HepG2 (cell line): ENCODE data around the gene CCDC57. TPM values are rescaled to one million over a fixed set of nuclear protein-coding genes. Genes with fewer than 3 reads are reported as not detected.
A peak's percentile ranks its signal among the peaks of the same experiment; 100 is the strongest.

Experiments used
- ATAC-seq: fragments of 200-7000 bp; cut with Tn5 transposase; 3 replicates; pipeline ENCODE4 v1.9.1; 2020; ENCODE audit warnings: mild to moderate bottlenecking, moderate library complexity
- BruUV-seq: library from RNA; stranded (reverse); fragments of 400-500 nt; replicated peaks from 2 replicates; lab custom pipeline; 2021; lab: Mats Ljungman, UMichigan
- CTCF ChIA-PET: fragments of 300-600 bp; formaldehyde crosslinking; extraction: SDS; loops from one replicate; lab custom pipeline; 2021; ENCODE audit warnings: low total read pairs, inconsistent platforms, low intra/inter-chr PET ratio; lab: Yijun Ruan, JAX
- POLR2A ChIA-PET: fragments of 350-600 bp; sonication (Branson Sonifier 250); formaldehyde crosslinking; loops from one replicate; lab custom pipeline; 2020; ENCODE audit warnings: antibody characterized with exemption, inconsistent platforms; lab: Yijun Ruan, JAX
- DNase-seq: peaks from one replicate; pipeline ENCODE4 v3.0.0-alpha.2; 2015; ENCODE audit warnings: low spot score
- FAIRE-seq: peaks from 3 replicates; lab custom pipeline; 2011; peaks lifted over from hg19 to GRCh38; lab: Jason Lieb, UNC
- H2AFZ ChIP-seq: one replicate; pipeline ENCODE4 v1.6.1; 2011; ENCODE audit warnings: low read length, inconsistent platforms
- H3K27ac ChIP-seq: fragments of 300-600 bp; 3 replicates; pipeline ENCODE4 v1.8.0; 2011; ENCODE audit warnings: mixed run types, mild to moderate bottlenecking, mixed read lengths, low read length, inconsistent platforms; ENCODE audit not compliant: insufficient read depth; ENCODE audit errors: extremely low read length
- H3K27me3 ChIP-seq, 2 experiments: fragments of 200-600 bp in 1 of 2; 2 replicates in 1 of 2; 3 replicates in 1 of 2; pipeline versions ENCODE4 v1.6.0 to v1.8.0; 2011; ENCODE audit warnings: low read length in 2 of 2, mild to moderate bottlenecking in 2 of 2, moderate library complexity in 2 of 2, inconsistent platforms in 1 of 2; ENCODE audit not compliant: insufficient read depth in 2 of 2, control insufficient read depth in 1 of 2
- H3K36me3 ChIP-seq, 2 experiments: fragments of 200-600 bp in 1 of 2; replicated peaks in 1 of 2; 2 replicates in 1 of 2; 3 replicates in 1 of 2; pipeline versions ENCODE4 v1.5.1 to v1.8.0; 2011; ENCODE audit warnings: low read length in 2 of 2, inconsistent platforms in 1 of 2; ENCODE audit not compliant: insufficient read depth in 2 of 2, control insufficient read depth in 1 of 2
- H3K4me1 ChIP-seq: 2 replicates; pipeline ENCODE4 v1.5.1; 2012; ENCODE audit warnings: low read length, inconsistent platforms; ENCODE audit not compliant: insufficient read depth
- H3K4me2 ChIP-seq: 2 replicates; pipeline ENCODE4 v1.6.0; 2011; ENCODE audit warnings: low read depth, low read length, inconsistent platforms
- H3K4me3 ChIP-seq, 3 experiments: fragments of 200-600 bp in 1 of 3; sonication (generic), shearing (Covaris generic) in 1 of 3; replicated peaks in 1 of 3; 2 replicates each; pipeline ENCODE4 v1.5.1; 2011 to 2016; ENCODE audit warnings: low read length in 3 of 3, inconsistent platforms in 2 of 3, low read depth in 2 of 3, mild to moderate bottlenecking in 2 of 3, control low read depth in 1 of 3, mixed read lengths in 1 of 3; ENCODE audit not compliant: insufficient read depth in 1 of 3
- H3K79me2 ChIP-seq: one replicate; pipeline ENCODE4 v1.6.1; 2011; ENCODE audit warnings: low read length, inconsistent platforms; ENCODE audit not compliant: insufficient read depth
- H3K9ac ChIP-seq: 2 replicates; pipeline ENCODE4 v1.6.0; 2011; ENCODE audit warnings: mild to moderate bottlenecking, low read depth, low read length, inconsistent platforms; ENCODE audit not compliant: insufficient read depth
- H3K9me3 ChIP-seq: 2 replicates; pipeline ENCODE4 v1.5.1; 2012; ENCODE audit warnings: mild to moderate bottlenecking, low read length
- H4K20me1 ChIP-seq: 2 replicates; pipeline ENCODE4 v1.6.0; 2011; ENCODE audit warnings: inconsistent platforms, mild to moderate bottlenecking, low read length, moderate library complexity; ENCODE audit not compliant: insufficient read depth
- CBX5 ChIP-seq: sonication (generic); formaldehyde crosslinking; IDR thresholded peaks from 2 replicates; pipeline ENCODE4 v1.4.0; 2020; ENCODE audit warnings: missing genetic modification reagents, borderline replicate concordance
- CENPT ChIP-seq: sonication (generic); formaldehyde crosslinking; IDR thresholded peaks from 2 replicates; pipeline ENCODE4 v1.8.0; 2022; ENCODE audit warnings: low read depth, mild to moderate bottlenecking, moderate library complexity, missing genetic modification reagents
- DR1 ChIP-seq: sonication (generic); formaldehyde crosslinking; IDR thresholded peaks from 2 replicates; pipeline ENCODE4 v1.8.0; 2021; ENCODE audit warnings: mild to moderate bottlenecking, missing genetic modification reagents, inconsistent platforms
- FOSL2 ChIP-seq: sonication (generic); formaldehyde crosslinking; IDR thresholded peaks from 2 replicates; pipeline ENCODE4 v1.4.0; 2020; ENCODE audit warnings: missing genetic modification reagents
- HIVEP1 ChIP-seq: sonication (generic); formaldehyde crosslinking; IDR thresholded peaks from 2 replicates; pipeline ENCODE4 v1.4.0; 2020; ENCODE audit warnings: mild to moderate bottlenecking, missing genetic modification reagents
- IRF2 ChIP-seq: IDR thresholded peaks from 2 replicates; pipeline ENCODE4 v1.6.1; 2018; ENCODE audit warnings: missing genetic modification reagents, missing compliant biosample characterization
- MED8 ChIP-seq: sonication (generic); formaldehyde crosslinking; IDR thresholded peaks from 2 replicates; pipeline ENCODE4 v1.8.1; 2023; ENCODE audit warnings: mild to moderate bottlenecking, missing genetic modification reagents; ENCODE audit not compliant: insufficient replicate concordance
- NAIF1 ChIP-seq: sonication (generic); formaldehyde crosslinking; IDR thresholded peaks from 2 replicates; pipeline ENCODE4 v1.5.0; 2020; ENCODE audit warnings: mild to moderate bottlenecking, missing genetic modification reagents, borderline replicate concordance
- NFE2L1 ChIP-seq: sonication (generic); formaldehyde crosslinking; IDR thresholded peaks from 2 replicates; pipeline ENCODE4 v1.4.0; 2020; ENCODE audit warnings: missing genetic modification reagents, mild to moderate bottlenecking, borderline replicate concordance
- NFKBIZ ChIP-seq: IDR thresholded peaks from 2 replicates; pipeline ENCODE4 v1.6.1; 2018; ENCODE audit warnings: missing genetic modification reagents, missing compliant biosample characterization
- REPIN1 ChIP-seq: sonication (generic); formaldehyde crosslinking; IDR thresholded peaks from 2 replicates; pipeline ENCODE4 v1.8.0; 2022; ENCODE audit warnings: missing genetic modification reagents, low read depth, mild to moderate bottlenecking, borderline replicate concordance
- TBX3 ChIP-seq: fragments of 450-650 bp; IDR thresholded peaks from 2 replicates; pipeline ENCODE4 v1.6.1; 2017; ENCODE audit warnings: antibody characterized with exemption, mild to moderate bottlenecking, inconsistent platforms, borderline replicate concordance
- TEF ChIP-seq: sonication (generic); formaldehyde crosslinking; IDR thresholded peaks from 2 replicates; pipeline ENCODE4 v1.5.0; 2020; ENCODE audit warnings: missing genetic modification reagents
- ZBTB8A ChIP-seq: sonication (generic); formaldehyde crosslinking; IDR thresholded peaks from 2 replicates; pipeline ENCODE4 v1.4.0; 2020; ENCODE audit warnings: mild to moderate bottlenecking, low read depth, missing genetic modification reagents, borderline replicate concordance
- ZNF234 ChIP-seq: sonication (generic); formaldehyde crosslinking; conservative IDR thresholded peaks from 2 replicates; pipeline ENCODE4 v1.5.1; 2020; ENCODE audit warnings: mild to moderate bottlenecking, missing genetic modification reagents
- ZNF329 ChIP-seq: sonication (generic); formaldehyde crosslinking; IDR thresholded peaks from 2 replicates; pipeline ENCODE4 v1.9.0; 2021; ENCODE audit warnings: low read depth, mild to moderate bottlenecking, missing genetic modification reagents
- ZNF335 ChIP-seq: sonication (generic); formaldehyde crosslinking; IDR thresholded peaks from 2 replicates; pipeline ENCODE4 v1.4.0; 2020; ENCODE audit warnings: missing genetic modification reagents
- ZNF740 ChIP-seq: sonication (generic); formaldehyde crosslinking; IDR thresholded peaks from 2 replicates; pipeline ENCODE4 v1.4.0; 2020; ENCODE audit warnings: missing genetic modification reagents
- ZNF83 ChIP-seq: sonication (generic); formaldehyde crosslinking; IDR thresholded peaks from 2 replicates; pipeline ENCODE4 v1.4.0; 2020; ENCODE audit warnings: missing genetic modification reagents, mild to moderate bottlenecking, borderline replicate concordance
- ZSCAN9 ChIP-seq: IDR thresholded peaks from 2 replicates; pipeline ENCODE4 v1.6.1; 2016; ENCODE audit warnings: borderline replicate concordance
- WGBS: methylation state at CpG from one replicate; pipeline ENCODE4 v1.1.6; 2017; ENCODE audit warnings: low lambda C conversion rate; 5-methylcytosine and 5-hydroxymethylcytosine counted together
- in situ Hi-C: cut with HindIII; loops from 2 replicates; pipeline ENCODE4 v1.10.0; 2017; ENCODE audit warnings: low pct_unique_long_range_greater_than_20kb; ENCODE audit not compliant: extremely low pct_ligation_motif_present
- intact Hi-C: fragments of 100-400 bp; cut with micrococcal nuclease; formaldehyde crosslinking; loops from one replicate; pipeline ENCODE4 v1.10.0; 2022; ENCODE audit not compliant: unreplicated experiment
- polyA plus RNA-seq, 8 experiments: library from polyadenylated mRNA; depleted of rRNA in 3 of 8; stranded (reverse) in 7 of 8; unstranded in 1 of 8; fragments of >200 nt; fragmentation: Illumina TruSeq in 4 of 8; extraction: Trizol in 4 of 8; gene quantifications; 2 replicates each; pipeline versions ENCODE4 v1.2.1 to v1.2.3, GENCODE V29; 2011 to 2016; ENCODE audit warnings: low read depth in 4 of 8, missing spikeins in 1 of 8, mixed read lengths in 1 of 8; ENCODE audit not compliant: insufficient read depth in 1 of 8
- total RNA-seq, 5 experiments: library from RNA; depleted of rRNA; stranded (reverse); fragments of >200 nt; fragmentation: Illumina TruSeq; extraction: Trizol; gene quantifications; 2 replicates each; pipeline ENCODE4 v1.2.3, GENCODE V29; 2016; ENCODE audit warnings: low read depth in 1 of 5

The CCDC57 gene
- total and polyA plus RNA-seq, 2 of the 13 experiments (the other 11 are each of a cell fraction or from before 2014, with no cell fraction given), result 59.3 to 59.9 TPM

- TF ChIP-seq ZNF329 (CRISPR knock-in tag), result 0 out of 2 replicates have a peak, but pooled peaks have one; percentile 23
- TF ChIP-seq ZNF335, result 0 out of 2 replicates have a peak, but pooled peaks have one; percentile 29
Measured at GRCh38 chr17:82243648-82244412, 31.2 kb upstream of the CCDC57 start (continued).

- WGBS, result 53% methylated on average over 22 of the region's 29 CpGs
- peak overlapping the region; percentile 45 for H3K9ac ChIP-seq
- BruUV-seq, result no TSS peak
- ChIA-PET CTCF (no interaction called here), POLR2A (interaction anchor here (0.9 to 7.2 kb wide), 22 partner anchors 9 to 325 kb away, joined by 3 to 96 read pairs (median 10); partner anchors contain the start of genes CCDC57, CD7, CSNK1D and SLC16A3)
- H4K20me1 ChIP-seq, result peaks cover 79% of the 10 kb centered on the region
- intact Hi-C loops (loop anchor here (1.0 kb wide), 1 partner anchor 74 kb away; the partner anchor contains the start of gene CD7), in situ Hi-C loops (loop anchor here (5.0 kb wide), 1 partner anchor 79 kb away; no protein-coding TSS in a partner anchor)
- peak overlapping the region; percentile 72 for H3K27ac ChIP-seq
- H2AFZ ChIP-seq, result no peak overlapping the region
- ATAC-seq (peak; percentile 17), DNase-seq (peak; percentile 84), FAIRE-seq (peak; percentile 78)
- H3K4me1 ChIP-seq, result peaks cover 62% of the 10 kb centered on the region
- H3K9me3 ChIP-seq, result no peaks in the 10 kb centered on the region
- H3K4me2 ChIP-seq, result peak overlapping the region; percentile 48
- peaks cover 39 to 58% of the 10 kb centered on the region in 2 experiments for H3K36me3 ChIP-seq
- H3K27me3 ChIP-seq, result no peaks in the 10 kb centered on the region
- peak overlapping the region in 1 of 3 experiments; percentile 32; a peak in 1 of 6 replicates for H3K4me3 ChIP-seq
- H3K79me2 ChIP-seq, result no peaks in the 10 kb centered on the region
- TF ChIP-seq IRF2 (CRISPR knock-in tag) (0 out of 2 replicates have a peak, but pooled peaks have one; percentile 6), ZSCAN9 (no peak; the same call in 1 of the 2 replicates), DR1 (CRISPR knock-in tag) (peak; percentile 59; the same call in 1 of the 2 replicates), ZBTB8A (CRISPR knock-in tag) (0 out of 2 replicates have a peak, but pooled peaks have one; percentile 55), CENPT (peak; percentile 24; the same call in 1 of the 2 replicates), TBX3 (0 out of 2 replicates have a peak, but pooled peaks have one; percentile 21), ZNF83 (CRISPR knock-in tag) (0 out of 2 replicates have a peak, but pooled peaks have one; percentile 67), MED8 (CRISPR knock-in tag) (peak; percentile 66), NFE2L1 (CRISPR knock-in tag) (peak; percentile 70; the same call in 1 of the 2 replicates), FOSL2 (CRISPR knock-in tag) (peak; percentile 32; the same call in 1 of the 2 replicates), NAIF1 (no peak), ZNF234 (no peak), TEF (CRISPR knock-in tag) (0 out of 2 replicates have a peak, but pooled peaks have one; percentile 38), REPIN1 (0 out of 2 replicates have a peak, but pooled peaks have one; percentile 30), ZNF740 (CRISPR knock-in tag) (peak; percentile 99), CBX5 (peak; percentile 68; the same call in 1 of the 2 replicates), HIVEP1 (CRISPR knock-in tag) (peak; percentile 86), NFKBIZ (CRISPR knock-in tag) (no peak)
Measured at GRCh38 chr17:82242977-82243647, 30.5 kb upstream of the CCDC57 start.
